CD1c-positive myeloid dendritic cell (primary cell): ENCODE results near the gene MECR.

Experiments used
- DNase-seq: peaks from one replicate; pipeline ENCODE4 v3.0.0-alpha.2; 2016; ENCODE audit errors: extremely low spot score

MECR gene

DNA sequence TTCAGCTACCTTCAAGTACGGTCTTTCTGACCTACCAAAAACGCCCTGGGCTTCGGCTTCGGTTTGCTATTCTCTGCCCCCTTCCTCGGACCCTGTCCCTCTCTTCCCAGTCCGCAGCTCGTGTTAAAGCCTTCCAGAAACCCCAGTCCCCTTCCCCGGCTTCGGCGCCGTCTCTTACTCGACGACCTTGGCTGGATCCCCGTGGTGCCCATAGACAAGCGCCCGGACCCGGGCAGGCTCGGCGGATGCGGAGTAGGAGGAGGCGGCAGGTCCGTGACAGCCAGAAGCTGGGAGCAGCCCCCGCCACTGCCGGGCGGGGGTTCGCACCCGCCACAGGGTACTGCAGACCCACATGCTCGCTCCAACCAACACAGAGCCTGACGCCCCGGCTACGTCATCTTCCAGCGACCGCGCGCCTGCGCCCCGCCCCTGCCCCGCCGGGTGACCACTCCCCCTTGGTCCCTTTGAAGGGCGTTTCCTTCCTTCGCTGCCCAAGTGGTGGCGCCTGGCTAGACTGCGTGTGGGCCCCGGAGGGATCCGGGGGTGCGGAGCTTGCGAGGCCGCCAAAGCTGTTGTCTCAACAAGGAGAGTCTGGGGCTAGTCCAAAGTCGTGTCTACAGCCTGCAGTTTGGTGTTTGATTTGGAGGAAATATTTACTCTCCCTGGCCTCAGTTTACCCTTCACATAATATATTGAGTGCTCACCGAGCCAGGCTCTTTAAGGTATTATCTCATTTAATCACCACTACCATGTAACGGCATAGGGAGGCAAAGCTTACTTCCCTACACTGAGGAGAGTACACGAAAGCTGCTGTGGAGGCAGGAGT, at the start of gene MECR:
TSS of gene MECR (minus strand) at position 382 of the 826 bp plus-strand sequence. CDS start at position 354, 28 bp downstream.
- peak; percentile 96 for DNase-seq

- no peak for DNase-seq
Measured at GRCh38 chr1:29279951-29280391, 49.2 kb upstream of the MECR start.

GRCh38 chr1:29279406-29279805, 48.7 kb upstream of the MECR start:
- no peak for DNase-seq

DNA sequence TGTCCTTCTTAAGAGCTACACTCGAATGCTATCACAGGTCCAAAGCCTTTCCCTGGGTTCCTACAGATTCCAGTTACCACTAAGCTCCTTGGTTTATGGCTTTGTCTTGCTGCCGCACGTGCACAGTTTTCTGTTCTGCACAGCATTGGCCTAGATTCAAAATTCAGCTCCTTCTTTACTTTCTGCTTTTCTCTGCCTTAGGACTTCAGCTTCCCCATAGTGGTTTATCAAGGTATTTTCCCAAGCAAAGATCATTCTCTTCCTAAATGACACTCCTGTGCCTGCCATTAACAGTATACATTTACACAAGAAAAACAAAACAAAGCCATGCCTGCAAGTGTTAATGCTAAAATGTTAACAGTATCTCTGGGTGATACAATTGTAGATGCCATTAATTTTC, 47.4 kb upstream of the MECR start:
- DNase-seq, result no peak

DNA sequence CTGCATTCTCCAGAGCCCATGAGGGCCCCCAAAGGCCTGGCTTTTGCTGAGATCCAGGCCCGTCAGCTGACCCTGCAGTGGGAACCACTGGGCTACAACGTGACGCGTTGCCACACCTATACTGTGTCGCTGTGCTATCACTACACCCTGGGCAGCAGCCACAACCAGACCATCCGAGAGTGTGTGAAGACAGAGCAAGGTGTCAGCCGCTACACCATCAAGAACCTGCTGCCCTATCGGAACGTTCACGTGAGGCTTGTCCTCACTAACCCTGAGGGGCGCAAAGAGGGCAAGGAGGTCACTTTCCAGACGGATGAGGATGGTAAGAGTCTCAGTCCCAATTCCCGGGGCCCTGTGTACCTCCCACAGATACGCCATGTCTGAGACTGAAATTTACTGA, 44.7 kb upstream of the MECR start:
- no peak for DNase-seq

- DNase-seq, result no peak
Measured at GRCh38 chr1:29272147-29272907, 41.6 kb upstream of the MECR start.

DNA sequence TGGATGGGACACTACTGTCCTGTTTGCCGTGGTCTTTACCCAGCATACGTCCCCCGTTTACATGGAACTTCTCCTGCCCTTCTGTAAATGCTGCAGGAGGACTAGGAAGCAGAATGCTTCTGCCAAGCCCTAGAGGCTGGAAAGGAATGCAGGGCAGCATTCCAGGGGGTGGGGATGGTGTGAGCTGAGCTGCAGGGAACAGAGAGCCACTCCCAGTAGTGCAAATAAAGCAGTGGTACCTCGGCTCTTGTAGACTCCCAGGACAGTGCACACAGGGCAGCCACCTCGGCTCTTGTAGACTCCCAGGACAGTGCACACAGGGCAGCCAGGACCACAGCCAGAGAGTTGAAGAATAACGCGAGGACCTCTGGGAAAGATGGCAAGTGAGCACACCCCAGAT, 41.0 kb upstream of the MECR start:
- no peak for DNase-seq

DNA sequence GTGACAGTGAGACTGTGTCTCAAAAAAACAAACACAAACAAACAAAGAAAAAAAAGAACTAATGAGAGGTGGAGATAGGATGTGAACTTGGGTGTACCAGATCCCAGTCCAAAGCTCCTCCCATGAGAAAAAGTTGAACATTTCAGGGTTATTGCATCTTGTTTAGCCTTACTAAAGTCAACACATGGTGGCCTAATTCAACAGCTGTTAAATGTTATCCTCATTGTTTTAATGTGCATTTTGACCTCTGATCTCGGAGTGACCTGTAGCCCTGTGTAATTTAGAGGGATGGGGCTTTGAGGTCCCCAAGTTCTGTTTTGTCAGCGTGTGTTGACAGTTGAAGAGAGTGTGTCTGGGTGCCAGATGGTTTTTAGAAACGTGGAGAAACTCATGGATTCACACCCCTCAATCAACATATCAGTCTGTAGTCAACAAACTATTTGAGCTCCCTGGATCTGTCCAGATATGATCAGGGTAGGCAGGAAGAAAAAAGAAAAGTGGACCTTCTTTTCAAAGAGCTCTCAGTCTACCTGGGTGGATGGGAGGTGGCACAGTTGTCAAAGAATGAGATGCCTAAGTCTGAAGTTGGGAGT, 40.3 kb upstream of the MECR start:
- DNase-seq, result no peak

DNA sequence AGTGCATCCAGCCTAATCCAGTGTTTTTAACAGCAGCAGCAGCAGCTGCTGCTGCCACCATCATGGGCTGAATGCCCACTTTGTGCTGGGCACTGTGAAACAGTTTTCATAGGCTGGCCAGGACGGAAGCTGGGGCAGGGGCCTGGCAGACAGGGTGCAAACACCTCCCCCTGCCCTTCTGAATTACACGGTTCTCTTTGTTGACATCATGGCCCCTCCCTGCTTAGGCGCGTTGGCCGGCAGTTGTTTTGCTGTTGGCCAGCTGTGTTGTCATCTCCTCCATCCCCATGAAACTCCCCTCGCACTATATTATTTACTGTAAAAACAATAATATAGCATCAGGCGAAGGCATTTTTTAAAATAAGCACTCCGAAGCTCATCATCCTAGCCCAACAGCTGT, 38.6 kb upstream of the MECR start:
- no peak for DNase-seq

DNA sequence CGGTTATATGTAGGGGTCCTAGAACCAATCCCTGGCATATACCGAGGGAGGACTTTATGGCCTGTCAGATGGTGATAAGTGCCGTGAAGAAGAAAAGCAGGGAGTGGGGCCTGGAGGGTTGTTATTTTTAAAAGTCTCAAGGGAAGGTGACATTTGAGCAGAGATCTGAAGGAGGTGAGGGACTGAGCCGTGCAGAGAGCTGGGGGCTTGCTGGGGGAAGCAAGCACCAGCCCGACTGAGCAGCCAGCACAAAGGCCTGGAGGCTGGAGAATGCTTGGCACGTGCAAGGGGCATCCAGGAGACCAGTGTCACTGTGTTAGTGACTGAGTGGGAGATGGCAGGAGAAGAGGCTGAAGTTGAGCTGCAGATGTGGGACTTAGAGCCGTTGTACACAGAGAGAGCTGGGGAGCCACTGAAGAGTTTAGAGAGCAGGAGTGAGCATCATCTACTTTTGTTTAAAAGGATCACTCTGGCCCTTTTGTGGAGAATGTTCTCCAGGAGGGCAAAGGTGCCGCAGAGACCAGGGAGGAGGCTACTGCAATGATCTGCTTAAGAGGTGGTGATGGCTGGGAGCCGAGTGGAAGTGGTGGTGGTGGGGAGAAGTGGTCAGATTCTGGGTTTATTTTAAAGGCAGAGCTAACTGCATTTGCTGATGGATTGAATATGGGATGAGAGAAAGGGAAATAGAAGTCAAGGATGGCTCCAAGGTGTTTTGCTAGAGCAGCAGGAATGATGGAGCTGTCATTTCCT, 36.8 kb upstream of the MECR start:
- DNase-seq, result no peak

GRCh38 chr1:29266912-29267311, 36.2 kb upstream of the MECR start:
- no peak for DNase-seq

DNA sequence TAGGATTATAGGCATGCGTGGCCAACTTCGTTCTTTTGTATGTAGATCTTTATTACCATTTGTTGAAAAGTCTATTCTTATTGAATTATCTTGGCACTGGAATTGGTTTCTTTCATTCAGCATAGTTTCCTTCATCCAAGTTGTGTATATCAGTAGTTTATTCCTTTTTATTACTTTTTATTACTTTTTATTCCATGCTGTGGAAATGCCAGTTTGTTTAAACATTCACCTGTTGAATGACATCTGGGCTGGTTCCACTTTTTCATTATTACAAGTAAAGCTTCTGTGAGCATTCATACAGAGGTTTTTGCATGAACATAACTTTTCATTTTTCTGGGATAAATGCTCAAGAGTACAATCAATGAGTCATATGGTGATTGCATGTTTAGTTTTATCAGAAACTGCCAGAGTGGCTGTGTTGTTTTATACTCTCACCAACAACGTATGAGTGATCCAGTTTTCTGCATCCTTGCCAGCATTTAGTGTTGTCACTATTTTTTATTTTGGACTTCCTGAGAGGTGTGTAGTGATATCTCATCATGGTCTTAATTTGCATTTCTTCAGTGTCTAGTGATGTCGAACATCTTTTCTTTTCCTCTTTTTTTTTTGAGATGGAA, 34.1 kb upstream of the MECR start:
- DNase-seq, result no peak

- no peak for DNase-seq
Measured at GRCh38 chr1:29260531-29260930, 29.8 kb upstream of the MECR start.

- peak; percentile 46 for DNase-seq
Measured at GRCh38 chr1:29259802-29260441, 29.2 kb upstream of the MECR start.

DNA sequence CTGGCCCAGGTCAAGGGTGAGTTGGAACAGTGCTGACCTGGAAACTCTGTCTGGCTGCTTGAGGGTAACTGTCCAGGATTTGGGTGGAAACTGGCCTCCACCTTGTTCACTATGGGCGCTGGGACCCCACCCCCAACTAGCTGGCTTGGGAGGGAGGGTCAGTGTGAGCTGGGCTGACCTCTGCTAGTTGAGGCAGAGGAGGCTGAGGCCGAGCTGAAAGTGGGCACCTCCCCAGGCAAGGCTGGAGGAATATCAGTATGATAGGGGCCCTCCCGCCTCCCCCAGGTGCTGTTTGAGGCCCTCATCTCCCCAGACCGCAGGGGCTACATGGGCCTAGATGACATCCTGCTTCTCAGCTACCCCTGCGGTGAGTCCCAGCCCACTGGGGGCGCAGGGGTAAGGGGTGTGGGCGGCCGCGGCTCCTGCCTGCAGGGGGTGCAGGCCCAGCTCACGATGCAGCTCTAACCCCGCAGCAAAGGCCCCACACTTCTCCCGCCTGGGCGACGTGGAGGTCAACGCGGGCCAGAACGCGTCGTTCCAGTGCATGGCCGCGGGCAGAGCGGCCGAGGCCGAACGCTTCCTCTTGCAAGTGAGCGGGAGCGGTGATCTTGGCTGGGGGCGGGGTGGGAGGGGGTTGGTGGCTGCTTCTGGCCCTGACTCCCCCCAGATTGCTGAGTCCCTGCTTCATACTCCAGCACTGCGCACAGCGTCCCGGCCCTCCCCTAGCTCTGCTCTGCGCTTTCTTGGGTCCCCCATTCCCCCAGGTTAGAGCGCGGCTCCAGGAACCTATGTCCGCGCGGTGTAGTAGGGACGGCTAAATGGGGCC, 28.5 kb upstream of the MECR start:
- peak; percentile 17 for DNase-seq

DNA sequence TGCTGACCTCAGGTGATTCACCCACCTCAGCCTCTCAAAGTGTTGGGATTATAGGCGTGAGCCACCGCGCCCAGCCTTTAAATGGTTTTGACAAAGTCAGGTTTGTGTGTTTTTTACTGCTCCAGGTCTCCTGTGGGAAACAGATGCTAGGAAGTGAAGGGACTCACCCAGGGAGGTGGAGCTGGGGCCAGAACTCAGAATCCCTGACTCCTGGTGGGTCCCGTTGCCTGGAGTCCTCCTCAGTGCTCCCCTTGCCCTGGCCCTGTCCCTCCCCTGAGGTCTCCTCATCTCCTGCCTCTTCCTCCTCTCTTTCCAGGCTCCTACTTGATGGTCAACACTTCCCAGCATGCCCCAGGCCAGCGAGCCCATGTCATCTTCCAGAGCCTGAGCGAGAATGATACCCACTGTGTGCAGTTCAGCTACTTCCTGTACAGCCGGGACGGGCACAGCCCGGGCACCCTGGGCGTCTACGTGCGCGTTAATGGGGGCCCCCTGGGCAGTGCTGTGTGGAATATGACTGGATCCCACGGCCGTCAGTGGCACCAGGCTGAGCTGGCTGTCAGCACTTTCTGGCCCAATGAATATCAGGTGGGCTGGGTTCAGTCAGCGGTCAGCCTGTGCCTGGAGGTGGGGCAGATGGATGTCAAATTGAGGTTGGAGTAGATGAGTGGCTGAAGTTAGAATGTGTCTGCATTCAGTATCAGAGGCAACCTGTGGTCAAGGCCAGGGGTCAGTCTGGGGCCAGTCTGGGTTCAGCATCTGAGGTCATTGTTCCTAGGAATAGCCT, 27.6 kb upstream of the MECR start:
- DNase-seq, result peak; percentile 4

GRCh38 chr1:29256979-29257804, 26.5 kb upstream of the MECR start:
- no peak for DNase-seq

DNA sequence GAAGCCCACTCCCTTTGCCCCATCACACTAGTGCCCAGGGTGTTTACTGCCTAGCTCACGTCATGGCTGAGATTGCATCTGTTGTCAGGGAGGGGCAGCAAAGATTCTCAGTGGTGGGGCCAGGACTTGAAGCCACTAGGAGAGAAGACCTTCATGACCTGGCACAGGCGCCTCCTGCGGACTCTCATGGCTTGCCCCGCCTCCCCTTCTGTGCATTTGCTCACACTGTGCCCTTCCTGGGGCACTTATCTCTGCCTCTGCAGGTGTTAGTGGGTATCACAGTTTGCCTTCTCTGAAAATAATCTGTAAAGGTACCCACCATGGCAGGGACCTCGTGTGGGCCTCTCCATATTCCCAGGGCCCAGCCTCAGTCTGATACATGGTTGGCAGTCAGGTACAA, 25.7 kb upstream of the MECR start:
- DNase-seq, result no peak
